Measurements from ENCODE around the gene PUSL1.

GRCh38 chr1:1322418-1322817 is 14.0 kb downstream of the PUSL1 start:
- TF ChIP-seq POLR2A (IDR thresholded peaks at IDR 0.05; ENCODE audit: low read length): no peak
- no peak for TF ChIP-seq GATA1 (IDR thresholded peaks at IDR 0.05; ENCODE audit: low read depth, low read length)

Measured in erythroblast (primary cell).